ENCODE measurements around the gene PLXNA4. TPM values are rescaled to one million over a fixed set of nuclear protein-coding genes. Genes with fewer than 3 reads are reported as not detected.

PLXNA4 gene
- total RNA-seq, 1 donor from 2014 or later: 2.1 TPM

DNA sequence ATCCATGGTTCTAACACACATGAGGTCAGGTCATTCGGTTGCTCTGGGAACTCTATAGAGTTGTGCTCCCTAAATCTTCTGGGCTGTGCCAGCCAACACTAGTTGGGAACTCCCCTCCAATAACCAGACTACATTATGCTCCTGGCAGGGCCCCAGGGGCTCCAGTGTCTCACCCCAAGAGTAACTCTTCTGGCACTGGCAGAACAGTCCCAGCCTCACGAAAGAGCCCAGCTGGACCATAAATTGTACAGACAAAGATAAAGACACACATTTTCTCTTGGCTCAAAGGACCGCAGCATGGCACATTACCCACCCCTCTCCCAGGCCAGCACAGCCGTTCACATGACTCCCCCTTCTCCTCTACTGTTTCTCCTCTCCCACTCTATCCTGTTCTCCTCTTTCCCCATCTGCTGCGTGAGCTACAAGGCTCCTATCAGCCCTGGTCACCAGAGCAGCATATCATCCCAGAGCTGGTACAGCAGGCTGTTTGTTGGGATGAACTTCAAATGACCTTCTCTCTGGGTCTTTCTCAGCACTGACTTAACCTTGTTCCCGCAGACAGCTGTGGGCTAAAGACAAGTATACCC is 230.6 kb downstream of the PLXNA4 start:
- peaks cover 0 to 14% (median 8%) of the 10 kb centered on the region in 3 donors for H3K4me1 ChIP-seq (ENCODE audit: control insufficient read depth in 3 of 3, insufficient read depth in 3 of 3, low read length in 3 of 3)
- H3K27me3 ChIP-seq (ENCODE audit: control insufficient read depth in 3 of 3, insufficient read depth in 3 of 3, low read length in 3 of 3): peaks cover 0 to 2% (median 0%) of the 10 kb centered on the region in 3 donors
- no peaks in the 10 kb centered on the region for H3K36me3 ChIP-seq (ENCODE audit: control insufficient read depth in 3 of 3, insufficient read depth in 3 of 3, low read length in 3 of 3)
- H3K9me3 ChIP-seq (ENCODE audit: control insufficient read depth in 3 of 3, low read length in 3 of 3): no peaks in the 10 kb centered on the region
- no peak overlapping the region for H3K9ac ChIP-seq (ENCODE audit: low read depth in 1 of 3, low read length in 3 of 3)
- no peak overlapping the region for H3K27ac ChIP-seq (ENCODE audit: low read depth, low read length)
- H3K4me3 ChIP-seq (ENCODE audit: low read length in 3 of 3): no peak overlapping the region

DNA sequence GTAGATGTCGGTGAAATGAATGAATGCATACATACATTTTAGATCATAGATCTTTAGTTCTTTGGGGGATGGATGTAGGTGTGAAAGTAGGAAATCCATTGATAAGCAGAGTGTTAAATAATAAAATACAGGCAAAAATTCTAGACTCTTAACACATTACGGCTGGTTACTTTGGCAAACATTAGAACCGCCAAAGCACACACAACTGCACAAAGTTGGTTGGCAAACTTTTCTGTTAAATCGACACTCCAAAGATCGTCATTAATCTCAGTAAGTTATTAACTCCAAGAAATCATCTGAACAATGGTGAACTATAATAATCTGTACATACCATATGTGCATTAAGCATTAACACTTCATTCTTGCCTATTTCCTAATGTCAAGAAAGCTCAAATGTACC is 231.2 kb downstream of the PLXNA4 start:
- Histone ChIP-seq H3K36me3 (ENCODE audit: control insufficient read depth in 3 of 3, insufficient read depth in 3 of 3, low read length in 3 of 3) (no peaks in the 10 kb centered on the region), H3K27ac (ENCODE audit: low read depth, low read length) (no peak overlapping the region), H3K9ac (ENCODE audit: low read depth in 1 of 3, low read length in 3 of 3) (no peak overlapping the region), H3K9me3 (ENCODE audit: control insufficient read depth in 3 of 3, low read length in 3 of 3) (no peaks in the 10 kb centered on the region), H3K4me1 (ENCODE audit: control insufficient read depth in 3 of 3, insufficient read depth in 3 of 3, low read length in 3 of 3) (peaks cover 0 to 14% (median 8%) of the 10 kb centered on the region in 3 donors), H3K4me3 (ENCODE audit: low read length in 3 of 3) (no peak overlapping the region), H3K27me3 (ENCODE audit: control insufficient read depth in 3 of 3, insufficient read depth in 3 of 3, low read length in 3 of 3) (peaks cover 0 to 2% (median 0%) of the 10 kb centered on the region in 3 donors)

DNA sequence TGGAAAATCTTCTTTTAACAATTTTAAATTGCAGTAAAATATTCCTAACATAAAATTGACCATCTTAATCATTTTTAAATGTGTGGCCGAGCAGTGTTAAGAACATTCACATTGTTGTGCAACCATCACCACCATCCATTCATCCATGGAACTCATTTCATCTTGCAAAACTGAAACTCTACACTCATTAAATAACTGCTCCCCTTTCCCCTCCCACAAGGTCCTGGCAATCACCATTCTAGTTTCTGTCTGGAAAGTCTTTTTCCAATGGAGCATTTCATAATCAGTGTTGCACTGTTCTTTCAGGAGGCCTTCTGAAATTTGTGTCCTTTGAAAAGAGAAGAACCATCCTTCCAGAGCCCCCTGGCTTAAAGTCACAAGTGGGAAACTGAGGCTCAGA is 233.1 kb downstream of the PLXNA4 start:
- no peak overlapping the region for H3K9ac ChIP-seq (ENCODE audit: low read depth in 1 of 3, low read length in 3 of 3)
- no peak overlapping the region for H3K4me3 ChIP-seq (ENCODE audit: low read length in 3 of 3)
- no peaks in the 10 kb centered on the region for H3K9me3 ChIP-seq (ENCODE audit: control insufficient read depth in 3 of 3, low read length in 3 of 3)
- H3K27me3 ChIP-seq (ENCODE audit: control insufficient read depth in 3 of 3, insufficient read depth in 3 of 3, low read length in 3 of 3): peaks cover 0 to 2% (median 0%) of the 10 kb centered on the region in 3 donors
- no peak overlapping the region for H3K27ac ChIP-seq (ENCODE audit: low read depth, low read length)
- peaks cover 0 to 3% (median 0%) of the 10 kb centered on the region in 3 donors for H3K4me1 ChIP-seq (ENCODE audit: control insufficient read depth in 3 of 3, insufficient read depth in 3 of 3, low read length in 3 of 3)
- no peaks in the 10 kb centered on the region for H3K36me3 ChIP-seq (ENCODE audit: control insufficient read depth in 3 of 3, insufficient read depth in 3 of 3, low read length in 3 of 3)

DNA sequence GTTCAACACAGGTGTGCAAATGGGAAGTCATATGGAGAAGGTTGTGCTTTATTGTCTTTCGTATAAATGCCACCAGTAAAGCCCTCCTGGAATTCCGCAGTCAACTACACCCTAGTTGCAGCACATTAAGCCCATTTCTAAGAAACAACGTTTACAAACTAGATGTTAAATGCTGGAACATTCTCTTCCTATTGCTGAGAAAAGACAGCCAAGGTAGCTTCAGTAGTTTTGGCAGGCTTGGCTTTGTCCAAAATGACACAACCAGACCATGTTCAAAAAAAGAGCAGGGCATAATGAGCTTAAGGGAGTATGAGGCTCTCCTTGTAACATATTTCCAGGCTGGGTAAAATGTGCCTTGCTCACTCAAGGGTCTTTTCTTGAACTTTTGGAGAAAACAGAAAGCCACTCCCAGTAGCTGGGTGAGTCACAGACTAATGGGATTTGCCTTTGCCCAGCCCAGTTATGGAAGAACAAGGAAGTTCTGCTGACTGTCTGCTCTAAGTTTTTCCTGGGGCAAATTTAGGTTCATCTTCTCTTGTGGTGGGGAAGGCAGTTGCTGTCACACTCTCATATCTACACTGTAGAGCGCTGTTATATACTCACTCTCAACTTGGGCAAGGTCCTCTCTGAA is 238.7 kb downstream of the PLXNA4 start:
- H3K9ac ChIP-seq (ENCODE audit: low read depth in 1 of 3, low read length in 3 of 3): no peak overlapping the region
- no peak overlapping the region for H3K4me3 ChIP-seq (ENCODE audit: low read length in 3 of 3)
- H3K27me3 ChIP-seq (ENCODE audit: control insufficient read depth in 3 of 3, insufficient read depth in 3 of 3, low read length in 3 of 3): peaks cover 0 to 5% (median 0%) of the 10 kb centered on the region in 3 donors
- H3K9me3 ChIP-seq (ENCODE audit: control insufficient read depth in 3 of 3, low read length in 3 of 3): no peaks in the 10 kb centered on the region
- H3K4me1 ChIP-seq (ENCODE audit: control insufficient read depth in 3 of 3, insufficient read depth in 3 of 3, low read length in 3 of 3): no peaks in the 10 kb centered on the region
- no peaks in the 10 kb centered on the region for H3K36me3 ChIP-seq (ENCODE audit: control insufficient read depth in 3 of 3, insufficient read depth in 3 of 3, low read length in 3 of 3)
- no peak overlapping the region for H3K27ac ChIP-seq (ENCODE audit: low read depth, low read length)

DNA sequence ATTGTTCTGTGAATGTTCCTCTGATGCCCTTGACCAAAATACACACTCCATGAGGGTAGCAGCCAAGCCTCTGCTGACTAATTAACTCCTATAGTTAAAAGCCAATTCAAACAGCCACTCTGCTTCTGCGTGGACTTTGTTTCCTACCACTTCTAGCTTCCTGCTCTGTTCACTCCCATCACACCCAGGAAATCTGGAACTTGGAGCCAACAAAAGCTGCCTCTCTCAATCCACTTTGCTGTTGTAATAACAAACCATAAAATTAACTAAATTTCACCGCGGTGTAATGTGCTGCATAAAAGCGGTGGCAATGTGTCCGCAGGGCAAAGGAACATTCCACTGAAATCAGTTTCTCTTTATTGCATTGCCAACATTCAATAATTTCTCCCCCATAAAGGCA is 239.5 kb downstream of the PLXNA4 start:
- H3K9me3 ChIP-seq (ENCODE audit: control insufficient read depth in 3 of 3, low read length in 3 of 3): no peaks in the 10 kb centered on the region
- peaks cover 0 to 5% (median 0%) of the 10 kb centered on the region in 3 donors for H3K27me3 ChIP-seq (ENCODE audit: control insufficient read depth in 3 of 3, insufficient read depth in 3 of 3, low read length in 3 of 3)
- H3K9ac ChIP-seq (ENCODE audit: low read depth in 1 of 3, low read length in 3 of 3): no peak overlapping the region
- H3K4me1 ChIP-seq (ENCODE audit: control insufficient read depth in 3 of 3, insufficient read depth in 3 of 3, low read length in 3 of 3): no peaks in the 10 kb centered on the region
- H3K4me3 ChIP-seq (ENCODE audit: low read length in 3 of 3): no peak overlapping the region
- H3K36me3 ChIP-seq (ENCODE audit: control insufficient read depth in 3 of 3, insufficient read depth in 3 of 3, low read length in 3 of 3): no peaks in the 10 kb centered on the region
- H3K27ac ChIP-seq (ENCODE audit: low read depth, low read length): no peak overlapping the region

DNA sequence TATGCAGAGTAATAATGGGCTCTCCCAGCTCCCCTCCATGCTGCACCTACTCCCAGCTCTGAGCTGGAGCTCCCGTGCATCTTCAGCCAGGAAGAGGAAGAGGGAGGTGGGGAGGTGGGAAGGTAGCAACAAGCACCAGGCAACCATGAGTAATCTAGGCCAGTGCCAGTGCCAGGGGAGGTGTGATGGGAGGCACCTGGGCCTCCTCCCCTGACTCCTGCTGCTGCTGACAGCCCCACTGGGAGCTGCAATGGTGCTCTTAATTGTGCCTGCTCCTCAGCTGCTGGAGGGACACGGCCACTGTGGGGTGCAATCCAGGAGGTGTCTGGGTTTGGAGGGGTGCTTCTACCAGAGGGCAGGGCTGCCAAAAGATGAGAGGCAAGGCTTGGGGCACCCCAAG is 243.0 kb downstream of the PLXNA4 start:
- Histone ChIP-seq H3K9ac (ENCODE audit: low read depth in 1 of 3, low read length in 3 of 3) (no peak overlapping the region), H3K27ac (ENCODE audit: low read depth, low read length) (no peak overlapping the region), H3K4me3 (ENCODE audit: low read length in 3 of 3) (no peak overlapping the region), H3K4me1 (ENCODE audit: control insufficient read depth in 3 of 3, insufficient read depth in 3 of 3, low read length in 3 of 3) (peaks cover 0 to 7% (median 3%) of the 10 kb centered on the region in 3 donors), H3K27me3 (ENCODE audit: control insufficient read depth in 3 of 3, insufficient read depth in 3 of 3, low read length in 3 of 3) (peaks cover 0 to 3% (median 1%) of the 10 kb centered on the region in 3 donors), H3K9me3 (ENCODE audit: control insufficient read depth in 3 of 3, low read length in 3 of 3) (no peaks in the 10 kb centered on the region), H3K36me3 (ENCODE audit: control insufficient read depth in 3 of 3, insufficient read depth in 3 of 3, low read length in 3 of 3) (no peaks in the 10 kb centered on the region)

DNA sequence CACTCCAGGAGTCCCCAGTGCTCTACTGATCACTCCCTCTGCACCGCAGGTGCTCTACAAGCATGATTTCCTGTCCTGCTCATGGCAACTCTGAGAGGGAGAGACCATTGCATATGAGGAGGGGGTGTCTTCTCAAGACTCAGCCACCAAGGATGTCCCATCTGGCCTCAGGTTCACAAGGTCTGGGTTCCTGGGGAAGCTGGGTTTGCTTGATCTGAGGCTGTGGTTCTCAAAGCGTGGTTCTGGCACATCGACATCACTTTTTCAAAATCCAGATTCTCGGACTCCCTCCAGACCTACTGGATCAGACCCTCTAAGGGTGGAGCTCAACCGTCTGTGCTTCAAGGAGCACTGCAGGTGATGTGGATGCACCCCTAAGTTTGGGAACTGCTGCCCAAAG is 247.5 kb downstream of the PLXNA4 start:
- no peaks in the 10 kb centered on the region for H3K9me3 ChIP-seq (ENCODE audit: control insufficient read depth in 3 of 3, low read length in 3 of 3)
- H3K27ac ChIP-seq (ENCODE audit: low read depth, low read length): no peak overlapping the region
- H3K4me1 ChIP-seq (ENCODE audit: control insufficient read depth in 3 of 3, insufficient read depth in 3 of 3, low read length in 3 of 3): peaks cover 0 to 10% (median 7%) of the 10 kb centered on the region in 3 donors

DNA sequence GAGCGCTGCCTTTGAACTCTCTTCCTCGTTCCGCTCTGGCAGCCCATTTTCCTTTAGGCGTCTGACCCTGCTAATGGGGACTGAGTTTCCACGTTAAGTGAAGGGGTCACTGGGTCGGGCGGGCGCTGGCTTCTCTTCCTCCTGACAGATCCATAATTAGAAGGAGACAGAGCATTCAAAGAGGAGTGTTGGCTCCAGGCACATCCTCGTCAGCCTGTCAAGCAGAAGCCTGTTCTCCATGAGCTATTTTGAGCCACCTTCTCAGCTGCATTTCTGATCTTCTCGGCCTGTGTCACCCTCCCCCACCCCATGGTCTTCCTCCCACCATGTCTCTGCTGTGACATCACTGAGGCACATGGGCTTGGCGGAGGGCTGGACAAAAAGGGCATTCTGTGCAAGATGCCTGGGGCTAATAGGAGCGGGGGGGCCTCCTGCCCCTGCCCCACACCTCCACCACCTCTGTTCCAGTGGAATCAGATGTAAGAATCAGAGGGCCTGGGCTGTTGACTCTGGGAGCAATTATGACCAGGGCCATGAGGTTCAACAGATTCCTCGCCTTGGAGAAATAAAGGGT is 248.1 kb downstream of the PLXNA4 start:
- no peak overlapping the region for H3K27ac ChIP-seq (ENCODE audit: low read depth, low read length)
- H3K9me3 ChIP-seq (ENCODE audit: control insufficient read depth in 3 of 3, low read length in 3 of 3): no peaks in the 10 kb centered on the region
- peaks cover 0 to 13% (median 3%) of the 10 kb centered on the region in 3 donors for H3K27me3 ChIP-seq (ENCODE audit: control insufficient read depth in 3 of 3, insufficient read depth in 3 of 3, low read length in 3 of 3)
- no peak overlapping the region for H3K9ac ChIP-seq (ENCODE audit: low read depth in 1 of 3, low read length in 3 of 3)
- H3K4me3 ChIP-seq (ENCODE audit: low read length in 3 of 3): no peak overlapping the region
- no peaks in the 10 kb centered on the region for H3K36me3 ChIP-seq (ENCODE audit: control insufficient read depth in 3 of 3, insufficient read depth in 3 of 3, low read length in 3 of 3)
- H3K4me1 ChIP-seq (ENCODE audit: control insufficient read depth in 3 of 3, insufficient read depth in 3 of 3, low read length in 3 of 3): peaks cover 0 to 10% (median 7%) of the 10 kb centered on the region in 3 donors

More for the DNA sequence above, 247.5 kb downstream of the PLXNA4 start:
- no peaks in the 10 kb centered on the region for H3K36me3 ChIP-seq (ENCODE audit: control insufficient read depth in 3 of 3, insufficient read depth in 3 of 3, low read length in 3 of 3)
- no peak overlapping the region for H3K9ac ChIP-seq (ENCODE audit: low read depth in 1 of 3, low read length in 3 of 3)
- peaks cover 0 to 13% (median 3%) of the 10 kb centered on the region in 3 donors for H3K27me3 ChIP-seq (ENCODE audit: control insufficient read depth in 3 of 3, insufficient read depth in 3 of 3, low read length in 3 of 3)
- H3K4me3 ChIP-seq (ENCODE audit: low read length in 3 of 3): no peak overlapping the region

DNA sequence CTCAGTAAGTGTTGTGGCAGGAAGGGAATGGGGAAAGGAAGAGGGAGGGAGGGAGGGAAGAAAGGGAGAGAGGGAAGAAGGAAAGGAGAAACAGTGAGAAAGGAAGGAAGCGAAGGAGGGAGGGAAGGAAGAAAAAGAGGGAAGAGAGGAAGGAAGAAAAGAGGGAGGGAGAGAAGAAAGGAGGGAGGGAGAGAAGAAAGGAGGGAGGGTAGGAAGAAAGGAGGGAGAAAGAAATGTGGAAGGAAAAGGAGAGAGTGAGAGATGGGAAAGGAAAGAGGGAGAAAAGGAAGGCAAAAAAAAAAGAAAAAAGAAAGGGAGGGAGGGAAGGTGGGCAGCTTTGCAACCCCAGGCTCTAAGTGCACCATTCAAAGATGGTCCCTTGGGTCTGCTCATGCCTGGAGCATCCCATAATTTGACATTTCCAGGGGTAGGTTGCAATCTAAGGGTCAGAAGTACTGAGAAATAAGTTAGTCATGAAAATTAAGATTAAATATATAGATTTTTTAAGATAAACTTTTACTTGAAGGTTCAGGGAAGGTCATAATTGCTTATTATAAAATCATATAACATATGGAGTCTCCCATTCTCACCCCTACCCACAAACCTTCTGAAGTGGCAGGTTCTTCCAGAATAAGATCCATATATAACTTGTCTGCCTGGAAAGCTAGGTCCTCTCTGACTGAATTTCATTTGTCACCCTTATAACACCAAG is 249.2 kb downstream of the PLXNA4 start:
- Histone ChIP-seq H3K36me3 (ENCODE audit: control insufficient read depth in 3 of 3, insufficient read depth in 3 of 3, low read length in 3 of 3) (no peaks in the 10 kb centered on the region), H3K4me3 (ENCODE audit: low read length in 3 of 3) (no peak overlapping the region), H3K9ac (ENCODE audit: low read depth in 1 of 3, low read length in 3 of 3) (no peak overlapping the region), H3K27me3 (ENCODE audit: control insufficient read depth in 3 of 3, insufficient read depth in 3 of 3, low read length in 3 of 3) (peaks cover 0 to 13% (median 3%) of the 10 kb centered on the region in 3 donors), H3K4me1 (ENCODE audit: control insufficient read depth in 3 of 3, insufficient read depth in 3 of 3, low read length in 3 of 3) (peaks cover 0 to 10% (median 7%) of the 10 kb centered on the region in 3 donors), H3K9me3 (ENCODE audit: control insufficient read depth in 3 of 3, low read length in 3 of 3) (no peaks in the 10 kb centered on the region), H3K27ac (ENCODE audit: low read depth, low read length) (no peak overlapping the region)

Measured in skeletal muscle tissue (tissue), 4 donors.